Measurements from ENCODE around the gene EPS8L1.
"Not testable (repeated sequence)": the region's sequence is repeated elsewhere in the genome, so short reads cannot be mapped to it uniquely, and the experiment has no call there.

The EPS8L1 gene

DNA sequence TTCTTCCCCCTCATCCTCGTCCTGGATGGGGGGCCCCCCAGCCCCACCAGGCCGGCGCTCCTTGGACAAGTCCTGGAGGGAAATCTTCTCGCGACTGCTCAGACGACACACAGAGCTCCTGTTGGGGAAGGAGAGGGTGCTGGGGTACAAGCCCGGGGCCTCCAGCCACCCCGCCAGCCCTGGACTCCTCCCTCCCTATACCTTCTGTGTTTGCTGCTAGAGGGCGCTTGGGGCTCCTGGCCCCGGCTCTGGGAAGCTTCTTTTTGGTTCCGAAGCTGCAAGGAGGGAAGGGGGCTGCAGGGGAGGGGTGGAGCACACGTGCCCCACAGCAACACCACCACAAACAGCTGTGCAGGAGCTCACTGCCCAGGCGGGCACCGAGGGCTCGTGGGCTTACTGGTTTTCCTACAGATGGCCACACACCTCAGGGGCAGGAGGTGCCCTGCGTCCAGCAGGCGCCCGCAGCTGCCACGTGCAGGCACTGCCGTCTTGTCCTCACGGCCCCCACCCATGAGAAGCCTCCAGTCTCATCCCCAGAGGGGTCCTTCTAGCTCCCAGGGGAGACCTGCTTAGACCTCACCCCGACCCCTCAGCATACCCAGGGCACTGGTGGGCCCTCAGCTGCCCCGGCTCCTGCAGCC lies 20.5 kb downstream of the EPS8L1 start:
- no peak for DNase-seq

DNA sequence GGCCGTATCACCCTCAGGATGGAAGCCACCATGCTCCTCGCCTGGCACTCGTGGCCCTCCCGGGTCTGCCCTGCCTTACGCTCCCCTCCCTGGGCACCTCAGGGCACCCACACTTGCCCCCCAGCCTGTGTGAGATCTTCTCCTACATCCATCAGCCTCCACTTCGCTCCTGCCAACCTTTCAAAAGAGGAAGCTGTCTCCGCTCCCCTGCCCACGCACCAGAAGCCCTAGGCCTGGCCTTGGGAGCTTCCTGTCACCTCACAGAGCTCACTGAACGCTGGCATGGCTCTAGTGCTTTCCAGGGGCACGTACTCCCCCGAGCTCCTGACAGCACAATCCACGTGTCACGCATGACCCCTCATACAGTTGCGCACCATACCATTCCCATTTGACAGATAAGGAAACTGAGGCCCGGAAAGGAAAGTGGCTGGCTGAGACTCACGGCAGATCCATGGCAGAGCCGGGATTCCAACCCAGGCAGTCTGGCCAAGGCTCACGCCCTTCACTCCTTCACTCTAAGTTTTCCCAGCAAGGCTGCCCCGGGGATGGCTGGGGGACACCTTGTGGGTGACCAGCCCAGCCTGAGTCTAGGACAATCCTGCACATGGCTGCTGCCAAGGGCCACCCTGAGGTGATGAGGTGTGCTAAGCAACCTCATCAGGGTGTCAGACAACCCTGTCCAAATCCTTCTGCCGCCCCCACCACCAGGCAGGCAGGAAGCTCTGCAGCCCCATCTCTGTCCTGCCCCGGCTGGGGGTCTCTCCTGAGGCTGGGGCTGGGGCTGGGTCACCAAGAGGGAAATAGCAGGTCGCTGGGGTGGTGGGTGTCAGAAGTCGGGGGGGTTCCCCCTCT lies 22.4 kb downstream of the EPS8L1 start:
- peak; percentile 93 for DNase-seq

DNA sequence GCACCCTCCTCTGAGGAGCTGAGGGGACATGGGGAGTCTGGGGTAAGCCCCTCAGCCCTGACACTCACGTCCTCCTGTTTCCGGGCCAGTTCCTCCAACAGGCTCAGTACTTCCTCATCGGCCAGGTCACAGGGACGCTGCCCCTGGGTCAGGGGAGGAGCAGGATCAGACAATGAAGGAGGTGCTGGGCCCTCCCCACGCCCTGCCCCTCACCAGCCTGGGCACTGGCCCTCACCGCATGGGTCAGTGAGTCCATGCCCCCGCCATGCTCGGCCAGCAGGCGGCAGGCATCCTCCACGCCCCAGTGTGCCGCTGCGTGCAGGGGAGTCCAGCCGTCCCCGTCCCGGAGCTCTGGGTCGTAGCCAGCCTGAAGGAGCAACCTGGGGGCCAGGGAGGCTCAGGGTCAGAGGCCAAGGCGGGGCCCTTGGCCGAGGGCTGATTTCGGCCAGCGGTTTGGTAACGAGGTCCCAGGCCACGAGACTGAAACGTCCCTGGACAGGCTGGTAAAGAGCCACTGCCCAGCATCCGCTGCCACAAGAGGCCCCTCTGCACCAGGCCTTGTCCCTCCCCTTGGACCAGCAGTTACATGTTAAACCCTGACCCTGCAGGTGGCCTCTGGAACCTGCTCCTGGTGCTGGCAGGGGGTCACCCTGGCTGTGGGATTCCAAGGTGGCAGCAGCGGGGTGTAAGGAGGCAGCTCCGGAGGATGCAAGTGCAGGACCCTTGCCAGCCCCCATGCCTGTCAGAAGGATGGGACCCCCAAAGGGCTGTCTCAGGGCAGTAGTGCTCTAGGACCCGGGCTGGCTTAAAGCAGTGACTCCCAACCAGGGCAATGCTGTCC lies 23.3 kb downstream of the EPS8L1 start:
- peak; percentile 50 for DNase-seq

DNA sequence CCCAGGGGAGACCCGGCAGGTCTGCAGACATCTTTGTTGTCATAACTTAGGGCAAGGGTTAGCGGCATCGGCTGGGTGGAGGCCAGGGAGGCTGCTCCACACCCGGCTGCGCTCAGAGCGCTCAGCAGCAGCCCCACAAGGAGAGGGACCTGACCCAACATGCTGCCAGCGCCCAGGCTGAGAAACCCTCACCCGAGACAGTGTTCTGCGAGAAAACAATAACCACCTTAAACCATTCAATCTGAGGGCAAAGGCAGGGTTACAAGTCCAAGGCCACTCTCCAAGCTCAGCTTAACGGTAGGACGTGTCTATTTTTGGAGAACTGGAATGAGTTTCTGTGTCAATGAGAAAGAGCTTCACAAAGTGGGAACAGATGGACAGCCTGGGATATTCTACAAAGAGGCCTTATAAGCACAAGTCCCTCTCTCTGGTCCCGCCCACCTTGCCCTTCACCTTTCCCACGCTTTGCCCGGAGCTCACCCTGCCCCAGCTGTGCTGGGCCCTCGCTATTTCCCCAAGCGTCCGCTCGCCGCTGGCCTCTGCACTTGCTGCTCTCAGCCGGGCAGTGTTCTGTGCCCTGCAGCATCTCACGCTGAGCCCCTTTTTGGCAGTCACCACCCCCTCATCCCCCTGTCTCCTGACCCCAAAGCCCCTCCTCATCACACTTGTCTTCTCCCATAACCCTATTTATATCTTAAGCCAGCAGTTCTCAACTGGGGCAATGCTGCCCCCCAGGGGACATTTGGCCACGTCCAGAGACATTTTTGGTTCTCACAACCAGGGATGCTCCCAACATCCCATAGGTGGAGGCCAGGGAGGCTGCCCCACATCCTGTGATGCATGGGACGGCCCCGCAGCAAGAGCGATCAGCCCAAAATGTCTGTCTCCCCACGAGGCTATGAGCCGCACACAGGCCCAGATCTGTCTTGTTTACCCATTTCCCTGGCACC lies 24.2 kb downstream of the EPS8L1 start:
- DNase-seq = peak; percentile 33

DNA sequence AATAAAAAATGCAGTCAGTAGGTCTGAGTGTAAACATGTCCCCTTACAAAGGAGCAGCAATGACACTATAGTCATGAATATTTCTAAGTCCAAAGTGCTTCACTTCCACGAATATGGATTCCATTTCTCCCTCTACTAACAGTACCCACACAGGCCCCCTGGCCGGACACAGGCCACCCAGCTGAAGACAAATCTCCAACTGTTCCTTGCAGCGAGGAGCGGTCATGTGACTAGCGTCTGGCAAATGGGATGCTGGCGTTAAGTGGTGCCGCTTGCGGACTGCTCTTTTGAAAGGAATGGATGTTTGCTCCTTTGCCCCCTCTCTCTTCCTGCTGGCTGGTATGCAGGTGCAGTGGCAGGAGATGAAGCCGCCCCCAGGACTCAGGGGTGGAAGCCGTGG lies 25.6 kb downstream of the EPS8L1 start:
- DNase-seq = no peak

DNA sequence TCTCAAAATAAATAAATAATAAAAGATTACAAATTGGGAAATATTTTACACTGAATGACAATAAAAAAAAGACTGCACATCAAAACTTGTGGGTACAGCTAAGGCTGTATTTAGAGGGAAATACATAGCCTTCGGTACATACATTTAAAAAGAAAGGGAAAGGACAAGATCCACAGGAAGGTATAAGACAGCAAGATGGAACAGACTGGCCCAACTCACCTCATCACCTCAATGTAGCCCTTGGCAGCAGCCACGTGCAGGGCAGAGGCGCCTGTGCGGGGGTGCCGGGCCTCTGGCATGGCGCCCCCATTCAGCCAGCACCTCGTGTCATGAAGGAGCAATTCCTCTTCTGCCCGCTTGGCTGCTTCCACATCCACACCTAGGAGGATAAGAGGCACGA lies 27.5 kb downstream of the EPS8L1 start:
- DNase-seq = no peak

DNA sequence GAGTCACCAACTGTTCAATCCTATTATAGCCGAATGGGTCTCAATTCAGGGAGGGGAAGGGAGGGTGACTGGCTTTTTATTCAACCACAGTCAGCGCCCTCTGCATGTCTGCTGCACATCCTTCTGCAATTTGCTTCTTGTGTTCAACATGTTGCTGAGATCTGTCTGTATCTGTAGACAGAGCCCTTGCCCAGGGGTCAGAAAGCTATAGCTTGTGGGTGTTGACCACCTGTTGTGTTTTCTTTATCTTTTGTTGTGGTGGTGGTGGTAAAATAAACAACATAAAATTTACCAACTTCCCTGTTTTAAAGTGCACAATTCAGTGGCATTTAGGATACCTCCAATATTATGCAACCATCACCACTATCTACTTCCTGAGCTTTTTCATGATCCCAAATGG lies 29.6 kb downstream of the EPS8L1 start:
- DNase-seq = no peak

DNA sequence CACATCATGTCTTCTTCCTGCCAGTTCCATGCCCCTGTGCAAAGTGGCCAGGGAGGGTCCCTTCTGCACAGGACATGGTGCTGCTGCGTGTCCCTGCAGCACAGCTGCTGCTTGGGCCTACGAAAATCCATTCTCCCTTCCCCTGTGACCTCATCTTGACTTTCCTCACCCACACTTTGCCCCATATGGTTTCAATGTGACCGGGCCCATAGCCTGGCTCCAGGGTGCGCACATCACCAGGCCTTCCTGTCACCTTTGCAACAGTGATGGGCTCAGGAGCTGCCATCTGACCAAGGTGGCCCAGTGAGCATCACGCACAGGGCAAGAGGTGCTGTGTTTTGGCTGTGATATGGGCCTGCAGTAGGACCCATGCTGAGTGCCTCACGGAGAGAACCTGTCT lies 30.9 kb downstream of the EPS8L1 start:
- DNase-seq = no peak

DNA sequence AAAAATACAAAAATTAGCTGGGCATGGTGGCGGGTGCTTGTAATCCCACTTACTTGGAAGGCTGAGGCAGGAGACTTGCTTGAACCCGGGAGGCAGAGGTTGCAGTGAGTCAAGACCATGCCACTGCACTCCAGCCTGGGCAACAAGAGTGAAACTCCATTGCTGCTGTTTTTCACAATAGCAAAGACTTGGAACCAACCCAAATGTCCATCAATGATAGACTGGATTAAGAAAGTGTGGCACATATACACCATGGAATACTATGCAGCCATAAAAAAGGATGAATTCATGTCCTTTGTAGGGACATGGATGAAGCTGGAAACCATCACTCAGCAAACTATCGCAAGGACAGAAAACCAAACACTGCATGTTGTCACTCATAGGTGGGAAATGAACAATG lies 31.6 kb downstream of the EPS8L1 start:
- not testable (repeated sequence) for DNase-seq

DNA sequence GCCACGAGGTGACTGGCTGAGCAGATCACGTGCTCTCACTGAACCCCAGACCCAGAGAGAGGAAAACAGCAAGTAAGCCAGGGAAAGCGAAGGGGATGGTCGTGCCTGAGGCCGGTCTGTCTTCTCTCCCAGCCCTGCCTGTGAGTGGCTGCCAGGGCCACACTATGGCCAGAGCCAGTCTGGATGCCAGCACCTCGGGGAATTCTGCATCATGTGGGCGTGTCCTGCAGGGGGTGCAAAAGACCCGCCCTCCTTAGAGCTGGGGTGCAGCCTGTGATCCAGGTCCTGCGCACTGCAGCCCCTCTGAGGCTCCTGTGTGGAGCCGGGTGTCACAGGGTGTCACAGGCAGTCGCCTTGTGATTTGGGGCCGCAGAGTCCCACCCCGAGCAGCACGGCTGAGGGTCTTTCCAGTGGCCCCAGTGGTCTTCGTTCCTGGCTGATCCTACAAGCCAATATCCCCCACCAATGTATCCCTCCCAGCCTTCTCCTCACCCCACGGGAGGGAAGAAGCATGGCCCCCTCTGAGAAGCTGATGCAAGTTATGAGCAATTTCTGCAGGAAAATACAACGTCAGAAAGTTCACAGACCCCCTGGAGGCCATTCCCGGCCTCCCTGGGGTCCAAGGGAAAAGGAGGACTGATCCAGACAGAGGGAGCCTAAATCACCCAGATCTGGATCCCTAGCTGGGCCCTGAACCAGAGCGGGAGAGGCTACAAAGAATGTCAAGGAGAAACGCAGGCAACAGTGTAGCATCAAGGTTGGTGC lies 34.0 kb downstream of the EPS8L1 start:
- DNase-seq = no peak

DNA sequence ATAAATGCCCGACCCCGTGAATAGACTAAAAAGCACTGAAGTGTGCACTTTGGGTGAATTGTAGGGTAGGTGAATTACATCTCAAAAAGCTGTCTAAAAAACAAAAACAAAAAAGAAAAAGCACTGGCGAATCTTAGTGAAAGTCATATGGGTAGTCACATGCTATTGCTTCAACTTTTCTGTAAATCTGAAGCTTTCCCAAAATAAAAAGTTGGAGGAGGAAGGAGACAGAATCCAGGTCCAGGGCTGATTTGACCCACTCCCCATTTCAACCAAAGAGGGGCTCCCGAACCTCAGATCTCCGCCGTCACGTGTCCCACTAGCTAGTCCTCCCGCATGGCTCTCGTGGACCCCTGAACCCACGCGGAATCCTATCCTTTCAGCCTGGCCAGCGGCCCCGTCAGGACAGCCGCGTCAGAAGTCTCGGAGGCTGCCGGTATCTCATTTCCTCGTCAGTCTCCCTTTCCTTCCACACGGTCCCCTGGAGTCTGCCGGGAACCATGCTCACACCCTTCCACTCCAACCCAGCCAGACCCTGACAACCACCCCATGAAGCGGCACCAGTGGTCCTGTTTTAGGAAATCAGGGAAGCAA lies 35.7 kb downstream of the EPS8L1 start:
- DNase-seq = no peak

DNA sequence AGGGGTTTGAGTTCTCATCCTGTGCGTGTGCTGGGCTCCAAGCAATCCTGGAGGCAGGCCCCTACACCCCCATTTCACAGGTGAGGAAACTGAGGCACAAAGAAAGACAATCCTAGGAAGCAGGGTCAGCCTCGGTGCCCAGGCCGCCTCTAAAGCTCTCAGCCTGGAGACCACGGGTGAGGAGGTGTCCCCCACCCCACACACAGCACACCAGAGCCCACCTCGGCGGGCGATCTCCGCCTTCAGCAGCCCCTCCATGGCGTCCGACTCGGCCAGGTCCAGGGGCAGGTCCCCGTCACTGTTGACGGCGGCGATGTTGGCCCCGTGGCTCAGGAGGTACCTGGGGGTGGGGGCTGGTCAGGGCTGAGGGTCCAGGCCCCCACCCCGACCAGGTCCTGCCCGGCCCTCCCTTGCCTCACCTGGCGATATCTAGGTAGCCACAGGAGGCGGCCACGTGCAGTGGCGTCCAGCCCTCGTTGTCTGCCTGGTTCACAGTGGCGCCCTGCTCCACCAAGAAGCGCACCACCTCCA lies 36.6 kb downstream of the EPS8L1 start:
- DNase-seq = no peak

DNA sequence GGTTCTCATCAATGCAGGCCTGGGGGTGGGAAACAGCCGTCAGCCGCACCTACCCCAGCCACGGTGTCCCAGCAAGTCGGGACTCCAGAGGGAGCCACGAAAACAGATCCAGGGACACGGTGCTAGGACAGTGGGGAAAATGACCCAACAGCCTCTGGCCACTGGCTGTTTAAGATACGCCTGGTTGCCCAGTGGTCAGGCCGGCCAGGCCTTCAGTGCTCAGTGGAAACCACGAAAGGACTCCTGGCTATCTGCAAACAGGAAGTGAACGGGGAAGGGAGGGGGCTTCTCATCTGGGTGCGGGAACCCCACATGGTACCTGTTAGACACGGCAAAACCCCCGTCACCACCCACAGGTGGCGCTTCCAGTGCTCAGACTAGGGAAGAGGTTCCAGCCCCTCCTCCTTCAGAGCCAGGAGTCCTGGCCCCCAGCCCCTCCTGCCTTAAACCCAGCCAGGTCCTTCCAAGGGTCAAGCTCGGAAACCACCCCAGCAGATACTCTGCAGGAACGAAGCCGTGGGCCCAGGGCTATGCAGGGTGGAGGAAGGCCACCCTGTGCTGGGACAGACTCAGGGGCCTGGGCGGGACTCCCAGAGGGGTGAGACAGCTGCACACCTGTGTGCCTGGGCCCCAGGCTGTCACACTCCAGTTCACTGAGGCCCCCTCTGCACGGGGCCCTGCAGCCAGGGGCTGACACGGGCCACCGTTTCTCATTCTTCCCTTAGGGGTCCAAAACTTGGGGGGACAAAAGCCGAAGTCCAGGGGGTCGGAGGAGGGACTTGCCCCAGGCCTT lies 37.3 kb downstream of the EPS8L1 start:
- no peak for DNase-seq

DNA sequence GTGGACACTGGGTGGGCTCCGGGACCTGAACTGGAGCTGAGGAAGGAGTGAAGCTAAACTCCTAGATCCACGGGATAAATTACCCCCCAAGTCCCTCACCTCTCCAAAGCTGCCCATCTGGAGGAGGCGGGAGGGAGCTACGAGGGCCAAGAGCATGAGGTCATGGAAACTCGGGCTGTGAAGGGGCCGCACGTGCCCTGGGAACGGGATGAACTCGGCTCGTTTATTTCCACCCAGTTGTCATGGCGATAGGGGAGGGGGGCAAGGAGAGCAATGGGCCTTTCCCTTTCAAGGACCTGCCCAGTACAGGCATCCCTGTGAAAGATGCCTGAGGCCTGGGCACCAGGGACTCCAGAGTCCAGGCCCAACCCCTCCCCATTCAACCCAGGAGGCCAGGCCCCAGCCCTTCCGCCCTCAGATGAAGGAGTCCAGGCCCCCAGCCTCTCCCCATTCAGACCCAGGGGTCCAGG lies 37.9 kb downstream of the EPS8L1 start:
- DNase-seq = no peak

DNA sequence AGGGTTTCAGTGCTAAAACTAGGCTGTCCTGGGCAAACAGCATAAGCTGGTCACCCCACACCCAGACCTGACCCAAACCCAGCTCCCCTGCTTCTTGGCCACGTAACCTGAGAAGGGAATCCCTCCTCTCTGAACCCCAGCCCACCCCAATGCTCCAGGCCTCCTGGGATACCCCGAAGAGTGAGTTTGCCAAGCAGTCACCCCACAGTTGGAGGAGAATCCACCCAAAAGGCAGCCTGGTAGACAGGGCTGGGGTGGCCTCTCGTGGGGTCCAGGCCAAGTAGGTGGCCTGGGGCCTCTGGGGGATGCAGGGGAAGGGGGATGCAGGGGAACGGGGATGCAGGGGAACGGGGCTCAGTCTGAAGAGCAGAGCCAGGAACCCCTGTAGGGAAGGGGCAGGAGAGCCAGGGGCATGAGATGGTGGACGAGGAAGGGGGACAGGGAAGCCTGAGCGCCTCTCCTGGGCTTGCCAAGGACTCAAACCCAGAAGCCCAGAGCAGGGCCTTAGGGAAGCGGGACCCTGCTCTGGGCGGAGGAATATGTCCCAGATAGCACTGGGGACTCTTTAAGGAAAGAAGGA lies 39.0 kb downstream of the EPS8L1 start:
- DNase-seq = no peak

DNA sequence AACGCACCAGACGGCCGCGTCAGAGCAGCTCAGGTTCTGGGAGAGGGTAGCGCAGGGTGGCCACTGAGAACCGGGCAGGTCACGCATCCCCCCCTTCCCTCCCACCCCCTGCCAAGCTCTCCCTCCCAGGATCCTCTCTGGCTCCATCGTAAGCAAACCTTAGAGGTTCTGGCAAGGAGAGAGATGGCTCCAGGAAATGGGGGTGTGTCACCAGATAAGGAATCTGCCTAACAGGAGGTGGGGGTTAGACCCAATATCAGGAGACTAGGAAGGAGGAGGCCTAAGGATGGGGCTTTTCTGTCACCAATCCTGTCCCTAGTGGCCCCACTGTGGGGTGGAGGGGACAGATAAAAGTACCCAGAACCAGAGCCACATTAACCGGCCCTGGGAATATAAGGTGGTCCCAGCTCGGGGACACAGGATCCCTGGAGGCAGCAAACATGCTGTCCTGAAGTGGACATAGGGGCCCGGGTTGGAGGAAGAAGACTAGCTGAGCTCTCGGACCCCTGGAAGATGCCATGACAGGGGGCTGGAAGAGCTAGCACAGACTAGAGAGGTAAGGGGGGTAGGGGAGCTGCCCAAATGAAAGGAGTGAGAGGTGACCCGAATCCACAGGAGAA lies 39.9 kb downstream of the EPS8L1 start:
- no peak for DNase-seq

DNA sequence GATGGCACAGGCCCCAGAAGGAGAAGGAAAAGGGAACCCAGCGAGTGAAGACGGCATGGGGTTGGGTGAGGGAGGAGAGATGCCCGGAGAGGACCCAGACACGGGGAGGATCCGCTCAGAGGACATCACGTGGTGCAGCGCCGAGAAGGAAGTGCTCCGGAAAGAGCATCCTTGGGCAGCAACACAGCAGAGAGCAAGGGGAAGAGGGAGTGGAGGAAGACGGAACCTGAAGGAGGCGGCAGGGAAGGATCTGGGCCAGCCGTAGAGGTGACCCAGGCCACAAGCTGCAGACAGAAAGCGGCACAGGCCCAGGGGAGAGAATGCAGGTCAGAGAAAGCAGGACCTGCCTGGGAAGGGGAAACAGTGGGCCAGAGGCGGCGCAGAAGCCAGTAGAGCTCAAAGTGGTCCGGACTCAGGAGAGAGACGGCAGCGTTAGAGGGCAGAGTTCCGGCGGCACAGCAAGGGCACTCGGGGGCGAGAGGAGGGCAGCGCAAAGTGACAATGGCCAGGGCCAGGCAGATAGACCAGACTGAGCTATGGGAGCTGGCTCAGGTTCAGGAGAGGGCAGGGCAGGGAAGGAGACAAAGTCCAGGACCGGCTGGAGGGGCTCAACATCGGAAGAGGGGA lies 40.7 kb downstream of the EPS8L1 start:
- peak; percentile 76 for DNase-seq

DNA sequence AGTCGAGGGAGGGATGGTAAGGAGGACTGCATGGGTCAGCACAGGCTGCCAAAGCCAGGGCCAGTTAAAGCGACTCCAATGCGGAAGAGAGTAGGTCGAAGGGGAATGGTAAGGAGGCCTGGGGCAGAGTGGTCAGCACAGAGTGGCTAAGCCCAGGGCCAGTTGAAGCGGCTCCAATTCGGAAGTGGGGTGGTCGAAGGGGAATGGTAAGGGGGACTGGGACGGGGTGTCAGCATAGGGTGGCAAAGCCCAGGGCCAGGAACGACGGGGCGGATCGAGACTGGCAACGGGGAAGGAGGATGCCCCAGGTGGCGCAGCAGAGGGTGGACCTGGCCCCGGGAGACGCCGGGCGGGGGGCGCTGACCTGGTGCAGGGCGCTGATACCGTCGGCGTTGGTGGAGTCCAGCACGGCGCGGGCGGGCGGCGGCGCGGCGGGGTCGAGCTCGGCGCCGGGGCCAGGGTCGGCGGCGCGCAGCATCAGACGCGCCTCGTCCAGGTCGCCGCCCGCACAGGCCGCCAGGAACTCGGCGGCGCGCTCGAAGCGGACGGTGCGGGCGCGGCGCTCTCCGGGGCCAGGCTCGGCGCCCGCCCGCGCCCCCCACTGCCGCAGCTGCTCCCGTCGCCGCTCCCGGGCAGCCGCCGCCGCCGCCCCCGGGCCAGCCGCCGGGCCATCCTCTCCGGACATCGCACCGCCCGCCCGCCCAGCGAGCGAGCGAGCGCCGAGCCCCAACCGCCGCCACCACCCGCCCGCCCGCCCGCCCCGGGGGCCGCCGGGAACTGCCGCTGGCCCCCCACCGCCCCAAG lies 41.4 kb downstream of the EPS8L1 start, which contains the start of gene PPP1R12C:
Gene PPP1R12C, minus strand, starts transcription at position 779 of the 804 bp plus-strand sequence. Its CDS starts 94 bp downstream, at position 685.
- peak; percentile 17 for DNase-seq

All from inflammatory macrophage treated with lipopolysaccharide for 4 hours (primary cell).